LNCAP (cell line): Measurements from ENCODE around the gene EEA1.

ENCODE experiments used
- TF ChIP-seq, protein P1 (sequence below): fragments of 450-650 bp; IDR thresholded peaks from 2 replicates; pipeline ENCODE4 v1.5.1; 2017; ENCODE audit warnings: mild to moderate bottlenecking

Gene EEA1

GRCh38 chr12:92736605-92737004 lies 192.5 kb downstream of the EEA1 start:
- TF ChIP-seq, protein P1, sequence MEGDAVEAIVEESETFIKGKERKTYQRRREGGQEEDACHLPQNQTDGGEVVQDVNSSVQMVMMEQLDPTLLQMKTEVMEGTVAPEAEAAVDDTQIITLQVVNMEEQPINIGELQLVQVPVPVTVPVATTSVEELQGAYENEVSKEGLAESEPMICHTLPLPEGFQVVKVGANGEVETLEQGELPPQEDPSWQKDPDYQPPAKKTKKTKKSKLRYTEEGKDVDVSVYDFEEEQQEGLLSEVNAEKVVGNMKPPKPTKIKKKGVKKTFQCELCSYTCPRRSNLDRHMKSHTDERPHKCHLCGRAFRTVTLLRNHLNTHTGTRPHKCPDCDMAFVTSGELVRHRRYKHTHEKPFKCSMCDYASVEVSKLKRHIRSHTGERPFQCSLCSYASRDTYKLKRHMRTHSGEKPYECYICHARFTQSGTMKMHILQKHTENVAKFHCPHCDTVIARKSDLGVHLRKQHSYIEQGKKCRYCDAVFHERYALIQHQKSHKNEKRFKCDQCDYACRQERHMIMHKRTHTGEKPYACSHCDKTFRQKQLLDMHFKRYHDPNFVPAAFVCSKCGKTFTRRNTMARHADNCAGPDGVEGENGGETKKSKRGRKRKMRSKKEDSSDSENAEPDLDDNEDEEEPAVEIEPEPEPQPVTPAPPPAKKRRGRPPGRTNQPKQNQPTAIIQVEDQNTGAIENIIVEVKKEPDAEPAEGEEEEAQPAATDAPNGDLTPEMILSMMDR = no peak

GRCh38 chr12:92735131-92735721 lies 193.9 kb downstream of the EEA1 start:
- TF ChIP-seq, protein P1 = no peak

GRCh38 chr12:92733661-92734060 lies 195.4 kb downstream of the EEA1 start:
- TF ChIP-seq, protein P1 = no peak

DNA sequence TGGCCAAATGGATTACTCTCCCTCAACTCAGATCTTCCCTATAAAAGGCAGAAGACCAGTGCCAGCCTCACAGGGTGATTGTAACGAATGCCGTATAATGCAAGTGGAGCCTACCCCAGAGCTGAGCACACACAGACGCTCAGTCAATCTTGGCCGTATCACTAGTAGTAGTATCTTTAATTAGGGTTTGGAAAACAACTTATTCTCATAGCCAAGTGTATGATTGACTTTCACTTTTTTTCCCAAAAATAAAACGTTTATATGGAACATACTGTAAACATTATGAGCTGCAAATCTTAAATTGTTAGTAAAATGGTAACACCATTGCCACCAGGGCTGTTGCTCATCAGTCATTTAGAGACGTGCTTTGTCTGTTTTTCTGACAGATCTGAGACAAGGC lies 195.9 kb downstream of the EEA1 start:
- TF ChIP-seq, protein P1 = no peak

- TF ChIP-seq, protein P1 = no peak
These were observed 196.4 kb downstream of the EEA1 start for GRCh38 chr12:92732716-92733115.

DNA sequence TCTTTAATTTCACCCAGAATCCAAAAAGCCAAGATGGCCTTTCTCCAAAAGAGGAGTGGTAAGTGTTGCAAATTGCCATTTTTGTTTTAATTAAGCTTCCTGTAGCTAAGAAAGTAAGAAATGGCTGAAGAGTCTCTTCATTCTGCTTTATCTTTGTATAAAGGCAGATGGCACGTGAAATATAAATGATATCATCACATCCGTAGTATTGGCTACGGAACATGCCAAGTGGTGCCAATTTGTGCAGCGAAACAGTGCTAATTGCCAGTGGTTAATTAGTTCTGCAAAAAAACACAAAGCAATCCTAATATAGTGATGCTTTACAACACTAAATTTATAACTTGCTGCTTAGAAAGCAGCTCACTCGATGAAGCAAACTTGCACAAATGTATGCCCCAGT lies 196.9 kb downstream of the EEA1 start:
- TF ChIP-seq, protein P1 = no peak

- TF ChIP-seq, protein P1 = no peak
These were observed 198.3 kb downstream of the EEA1 start for GRCh38 chr12:92730758-92731157.

DNA sequence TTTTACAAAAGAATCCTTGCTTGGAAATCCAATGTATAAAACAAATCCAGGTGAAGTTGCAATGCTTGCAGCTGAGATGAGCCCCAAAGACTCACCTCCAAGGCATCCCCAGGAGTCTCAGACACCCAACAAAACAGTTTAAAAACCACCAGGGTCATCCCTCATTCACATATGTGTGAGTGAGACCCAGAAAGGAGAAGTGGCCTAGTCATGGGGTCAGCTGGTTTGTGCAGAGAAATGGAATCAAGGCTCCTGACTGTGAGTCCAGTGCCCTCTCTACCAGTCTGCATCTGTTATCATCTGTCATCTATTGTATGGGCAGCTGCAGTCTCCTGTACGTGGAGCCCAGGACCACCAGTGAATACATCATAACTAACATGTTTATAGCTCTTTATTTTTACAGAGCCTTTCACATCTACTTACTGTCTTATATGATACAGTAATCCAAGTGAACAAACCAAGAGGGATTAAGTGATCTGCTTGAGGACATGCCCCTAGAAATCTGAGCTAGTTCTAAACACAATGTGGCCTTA lies 199.3 kb downstream of the EEA1 start:
- TF ChIP-seq, protein P1 = no peak
